Measurements from ENCODE around the gene ALK.

Gene ALK

DNA sequence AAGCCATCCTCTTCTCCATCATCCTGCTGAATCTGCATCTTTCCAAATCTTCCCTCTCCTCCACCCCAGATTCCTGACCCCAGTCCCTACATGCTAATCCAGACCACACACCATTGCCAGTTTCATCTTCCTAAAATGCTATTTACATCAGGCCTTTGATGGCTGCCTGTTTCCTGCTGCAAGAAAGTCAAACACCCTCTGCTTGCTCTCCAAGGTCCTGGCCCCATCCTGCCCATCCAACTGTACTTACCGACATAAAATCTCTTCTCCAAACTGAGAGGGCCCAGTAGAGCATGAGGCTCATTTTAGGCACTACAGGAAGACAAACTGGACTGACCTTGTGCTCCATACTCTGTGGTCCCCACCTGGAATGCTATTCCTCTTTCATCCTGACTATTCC, 19.0 kb downstream of the ALK start:
- DNase-seq (ENCODE audit: low read depth): no peak

DNA sequence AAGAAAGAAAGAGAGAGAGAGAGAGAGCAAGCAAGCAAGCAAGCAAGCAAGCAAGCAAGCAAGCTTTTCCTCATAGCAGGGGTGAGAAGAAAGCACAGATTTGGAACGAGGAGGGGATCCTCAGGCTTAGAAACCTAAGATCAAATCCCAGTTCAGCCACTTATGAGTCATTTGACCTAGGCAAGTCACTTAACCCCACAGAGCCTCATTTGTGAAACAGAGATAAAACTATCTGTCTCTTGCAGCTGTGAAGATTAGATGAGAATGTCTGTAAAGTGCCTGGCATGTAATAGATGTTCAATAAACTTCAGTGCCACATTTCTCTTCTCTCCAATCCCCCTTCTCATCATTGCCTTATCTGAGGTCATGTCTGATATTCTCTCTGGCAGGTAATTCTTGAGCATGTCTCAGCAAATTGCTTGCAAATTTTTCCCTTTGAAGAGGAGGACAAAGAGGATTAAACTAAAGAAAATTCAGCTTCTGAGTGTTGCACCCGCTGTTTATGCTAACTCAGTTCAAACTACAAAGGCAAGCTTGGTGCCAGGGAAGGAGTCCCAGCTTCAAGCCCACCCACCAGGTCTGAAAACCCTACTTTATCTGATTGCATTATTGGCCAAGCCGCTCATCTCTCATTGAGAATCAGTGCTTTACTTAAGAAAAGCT, 20.3 kb downstream of the ALK start:
- DNase-seq (ENCODE audit: low read depth): no peak

DNA sequence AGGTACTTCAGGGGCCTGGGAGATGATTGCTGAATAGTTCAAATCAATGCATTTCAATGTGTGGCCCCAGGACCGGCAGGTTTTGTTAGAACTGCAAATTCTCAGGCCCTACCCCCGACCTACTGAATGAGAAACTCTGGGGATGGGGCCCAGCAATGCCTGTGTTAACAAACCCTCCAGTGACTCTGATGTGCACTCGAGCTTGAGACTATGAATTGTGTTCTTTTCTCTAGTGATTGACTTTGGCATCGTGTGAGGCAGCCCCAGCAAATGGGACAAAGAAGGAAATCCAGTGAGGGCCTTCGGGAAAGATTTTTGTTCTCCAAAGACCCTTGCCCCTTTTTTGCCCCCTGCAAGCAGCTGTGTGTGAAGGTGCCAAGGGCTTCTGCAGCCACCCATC, 22.4 kb downstream of the ALK start:
- no peak for DNase-seq (ENCODE audit: low read depth)

DNA sequence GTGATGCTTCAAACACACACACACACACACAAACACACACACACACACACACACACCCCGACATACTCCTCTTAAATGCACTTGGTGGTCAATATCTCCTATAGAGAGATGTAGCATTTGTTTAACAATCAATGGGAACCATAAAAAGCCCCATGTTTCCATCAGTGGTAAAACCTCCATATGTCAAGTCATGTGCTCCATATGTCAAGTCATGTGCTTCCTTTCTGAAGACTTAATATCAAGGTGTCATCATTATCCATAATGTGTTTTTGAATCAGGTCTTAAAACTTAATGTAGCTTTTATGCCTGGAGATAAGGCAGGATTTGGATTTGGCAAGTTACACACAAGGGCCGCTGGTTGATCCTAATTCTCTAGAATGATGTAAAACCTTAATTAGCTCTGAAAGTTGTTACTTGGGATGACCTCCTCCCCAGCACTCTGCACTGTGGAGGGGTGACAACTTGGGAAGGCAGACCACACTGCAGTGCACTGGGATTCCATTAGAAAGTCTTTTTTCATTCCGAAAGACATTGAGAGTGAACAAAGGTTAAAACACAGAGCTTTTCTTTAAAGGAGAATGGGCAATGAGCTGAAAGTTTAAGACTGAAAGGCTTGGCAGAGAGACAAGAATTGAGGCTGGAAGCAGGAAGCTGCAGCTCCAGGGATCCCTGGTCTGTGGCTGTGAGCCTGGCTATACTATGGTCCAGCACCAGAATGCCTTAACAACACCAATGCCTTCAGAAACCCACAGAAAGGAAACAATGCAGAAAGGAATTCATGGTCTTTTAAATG, 26.4 kb downstream of the ALK start:
- DNase-seq (ENCODE audit: low read depth): no peak

DNA sequence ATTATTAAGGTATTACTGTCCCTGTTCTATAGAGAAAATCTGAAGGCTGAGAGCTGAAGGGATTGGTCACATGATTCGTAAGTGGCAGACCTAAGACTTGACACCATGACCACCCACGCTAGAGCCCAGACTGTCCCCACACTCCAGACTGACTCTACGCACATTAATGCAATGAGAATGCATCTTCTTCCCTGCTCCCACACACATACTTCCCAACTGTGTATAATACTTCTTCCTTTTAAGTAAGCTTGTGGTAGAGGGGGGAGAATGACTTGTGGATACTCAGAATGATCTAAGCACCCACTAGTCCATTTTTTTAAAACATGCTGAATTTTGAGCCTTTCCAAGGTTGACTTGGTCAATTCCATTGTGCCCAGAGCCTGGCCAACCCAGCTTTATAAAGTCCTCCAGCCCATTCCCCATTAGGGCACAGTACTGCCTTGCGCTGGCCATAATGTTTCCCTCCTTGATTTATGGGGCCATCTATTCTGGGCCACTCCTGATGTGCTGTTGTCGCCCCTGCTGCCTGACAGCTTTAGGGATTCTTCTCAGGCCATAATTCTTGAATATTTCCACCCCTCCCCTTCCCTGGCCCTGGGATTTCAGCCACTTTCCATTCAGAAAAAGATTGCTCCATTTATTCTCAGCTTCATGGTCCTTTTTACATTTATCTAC, 28.7 kb downstream of the ALK start:
- DNase-seq (ENCODE audit: low read depth): no peak

DNA sequence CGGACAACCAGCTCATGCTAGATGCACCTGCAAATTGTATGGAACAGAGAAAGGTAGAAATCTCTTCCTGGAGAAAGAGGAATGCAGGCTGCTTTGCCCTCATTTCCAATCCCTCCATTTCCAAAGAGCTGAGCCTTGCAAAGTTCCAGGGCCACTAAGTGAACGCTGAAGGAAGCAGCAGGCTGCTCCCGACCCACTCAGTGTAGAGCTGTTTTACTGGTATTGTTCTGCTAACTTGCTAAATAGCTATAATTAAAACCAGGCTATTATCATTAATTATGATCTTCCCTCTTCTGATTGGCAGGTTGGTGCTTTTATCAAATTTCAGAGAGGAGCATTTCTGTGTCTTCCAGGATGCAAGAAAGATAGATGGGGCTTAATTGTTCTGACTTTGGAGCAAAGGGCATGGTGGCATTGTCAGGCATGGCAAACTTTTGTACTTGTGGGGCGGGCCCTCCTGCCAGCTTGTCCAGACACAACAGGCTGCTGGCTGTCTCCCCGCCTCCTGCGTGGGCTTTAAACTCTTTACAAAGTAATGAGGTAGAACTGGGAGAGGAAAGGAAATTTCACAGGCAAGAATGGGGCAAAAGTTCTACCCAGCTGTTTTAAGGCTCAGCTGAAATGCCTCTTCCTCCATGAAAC, 40.2 kb downstream of the ALK start:
- DNase-seq (ENCODE audit: low read depth): no peak

DNA sequence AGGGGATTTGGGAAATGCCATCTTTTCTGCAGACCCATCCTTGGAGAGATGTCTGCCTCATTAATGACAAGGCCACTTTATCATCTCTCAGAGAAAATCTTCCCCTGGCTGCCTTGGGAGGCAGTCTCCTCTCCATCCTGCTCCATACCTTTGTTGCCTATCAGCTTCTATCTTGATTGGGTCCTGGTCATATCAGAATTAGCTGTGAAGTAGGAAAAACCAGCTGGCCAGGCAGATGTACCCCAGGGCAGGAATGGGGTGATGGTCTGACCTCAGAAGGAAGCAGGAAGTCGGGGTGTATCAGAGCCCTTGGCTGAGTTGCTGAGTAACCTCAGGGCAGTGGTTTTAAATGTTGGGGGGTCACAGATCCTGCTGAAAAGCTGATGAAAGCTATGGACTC, 41.3 kb downstream of the ALK start:
- DNase-seq (ENCODE audit: low read depth): no peak

DNA sequence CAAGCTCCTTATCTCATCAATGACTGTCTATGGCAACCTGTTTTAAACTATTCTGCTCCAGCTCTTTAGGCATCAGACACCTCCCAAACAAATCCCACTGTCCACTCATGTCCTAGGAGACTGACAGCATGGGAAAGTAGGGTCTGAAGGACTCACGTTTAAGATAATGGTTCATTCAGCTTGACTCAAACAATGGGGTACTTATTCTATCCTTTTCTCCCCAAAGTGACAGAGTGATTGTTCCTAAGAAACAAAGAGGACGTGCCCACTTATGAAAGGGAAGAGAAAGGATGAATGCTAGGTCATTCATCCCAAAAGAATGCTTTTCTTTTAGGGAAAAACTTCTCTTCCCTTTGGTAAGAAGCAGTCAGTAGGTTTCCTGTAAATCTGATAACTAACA, 41.9 kb downstream of the ALK start:
- no peak for DNase-seq (ENCODE audit: low read depth)

DNA sequence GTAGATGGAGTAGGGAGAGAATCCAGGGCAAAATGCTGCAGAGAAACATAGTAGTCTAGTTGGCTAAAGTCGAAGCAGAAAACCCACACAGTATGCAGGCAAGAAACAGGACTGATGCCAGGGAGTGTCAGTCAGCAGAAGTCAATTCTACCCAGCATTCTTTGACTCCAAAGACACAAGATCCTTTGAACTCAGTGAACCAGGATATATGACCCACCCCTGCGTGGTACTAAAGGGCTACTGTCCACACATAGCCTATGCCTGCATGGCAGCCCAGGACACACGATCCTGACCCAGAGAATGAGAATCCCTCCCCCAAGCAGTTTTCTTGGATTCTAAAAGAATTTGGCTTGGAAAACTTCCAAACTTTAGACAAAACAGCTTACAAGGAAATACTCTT, 42.5 kb downstream of the ALK start:
- peak; percentile 40 for DNase-seq (ENCODE audit: low read depth)

DNA sequence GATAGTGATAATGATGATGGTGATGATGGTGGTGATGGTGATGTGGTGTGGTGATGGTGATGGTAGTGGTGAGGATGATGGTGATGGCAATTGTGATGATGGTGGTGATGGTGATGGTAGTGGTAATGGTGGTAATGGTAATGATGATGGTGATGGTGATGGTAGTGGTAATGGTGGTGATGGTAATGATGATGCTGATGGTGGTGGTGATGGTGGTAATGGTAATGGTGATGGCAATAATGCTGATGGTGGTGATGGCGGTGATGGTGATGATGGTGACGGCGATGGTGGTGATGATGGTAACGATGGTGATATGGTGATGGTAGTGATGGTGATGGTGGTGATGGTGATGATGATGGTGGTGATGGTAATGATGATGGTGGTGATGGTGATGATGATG, 45.0 kb downstream of the ALK start:
- DNase-seq (ENCODE audit: low read depth): no peak

DNA sequence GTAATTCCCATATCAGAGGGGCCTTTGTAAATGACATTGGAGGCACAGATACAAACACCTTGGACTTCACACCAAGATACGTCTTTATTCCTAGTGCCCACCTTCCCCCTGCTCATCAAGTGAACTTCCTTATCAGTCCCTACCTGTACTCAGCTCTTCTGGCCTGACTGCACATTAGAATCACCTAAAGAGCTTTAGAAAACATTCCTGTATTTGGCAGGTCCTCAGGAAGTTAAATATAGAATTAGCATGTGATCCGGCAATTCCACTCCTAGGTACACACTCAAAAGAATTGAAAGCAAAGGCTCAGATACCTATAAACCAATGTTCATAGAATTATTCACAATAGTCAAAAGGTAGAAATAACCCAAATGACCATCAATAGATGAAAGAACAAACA, 46.6 kb downstream of the ALK start:
- no peak for DNase-seq (ENCODE audit: low read depth)

DNA sequence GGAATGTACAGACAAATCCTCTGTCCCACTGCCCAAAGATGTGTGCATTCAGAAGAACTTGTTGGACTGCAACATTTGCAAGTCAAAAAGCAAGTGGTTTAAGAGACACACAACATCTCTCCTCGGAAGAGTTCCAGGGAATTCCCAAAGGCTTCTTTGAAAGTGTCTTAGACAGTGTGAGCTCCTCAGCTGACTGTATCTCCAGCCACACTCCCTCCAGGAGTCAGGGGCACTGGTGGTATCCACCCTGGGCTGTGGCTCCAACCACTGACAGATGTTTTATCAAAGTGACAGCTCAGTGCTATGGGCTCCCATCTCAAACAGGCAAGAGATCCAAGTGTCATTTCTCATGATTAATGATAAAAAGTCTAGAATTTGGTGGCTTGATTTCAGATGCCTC, 48.5 kb downstream of the ALK start:
- DNase-seq (ENCODE audit: low read depth): no peak

DNA sequence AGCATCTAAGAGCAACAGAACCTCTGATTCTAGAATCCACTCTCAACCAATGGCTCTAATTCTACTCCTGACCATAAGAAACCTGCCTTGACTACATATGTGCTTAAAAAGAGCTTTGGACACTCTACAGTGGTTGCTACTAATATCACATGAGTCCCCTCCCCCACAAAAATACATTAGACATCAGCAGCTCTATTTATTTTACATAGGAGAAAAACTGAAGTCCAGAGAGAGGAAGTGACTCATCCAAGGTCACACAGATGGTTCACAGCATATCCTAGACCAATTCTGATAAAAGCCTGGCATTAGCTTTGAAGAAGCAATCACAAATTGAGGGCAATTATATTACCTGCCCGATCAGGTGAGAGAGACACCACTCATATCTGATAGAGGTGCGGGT, 49.8 kb downstream of the ALK start:
- DNase-seq (ENCODE audit: low read depth): no peak

DNA sequence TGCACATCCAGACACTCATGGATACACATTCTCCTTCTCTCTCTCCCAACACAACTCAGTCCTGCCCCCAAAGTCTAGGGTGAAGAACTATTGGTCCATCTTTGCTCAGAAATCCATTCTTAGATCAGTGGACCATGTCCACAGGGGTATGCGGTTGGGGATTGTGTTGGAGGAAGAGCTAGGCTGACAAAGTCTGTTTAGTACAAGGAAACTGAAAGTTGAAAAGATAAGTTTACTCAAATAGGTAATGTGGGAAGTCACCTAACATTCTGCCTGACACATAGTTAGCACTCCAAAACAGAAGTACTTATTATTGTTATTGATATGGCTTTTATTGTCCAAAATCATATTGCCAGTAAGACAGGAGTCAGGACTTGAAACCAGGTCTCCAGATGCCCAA, 55.9 kb downstream of the ALK start:
- DNase-seq (ENCODE audit: low read depth): no peak

DNA sequence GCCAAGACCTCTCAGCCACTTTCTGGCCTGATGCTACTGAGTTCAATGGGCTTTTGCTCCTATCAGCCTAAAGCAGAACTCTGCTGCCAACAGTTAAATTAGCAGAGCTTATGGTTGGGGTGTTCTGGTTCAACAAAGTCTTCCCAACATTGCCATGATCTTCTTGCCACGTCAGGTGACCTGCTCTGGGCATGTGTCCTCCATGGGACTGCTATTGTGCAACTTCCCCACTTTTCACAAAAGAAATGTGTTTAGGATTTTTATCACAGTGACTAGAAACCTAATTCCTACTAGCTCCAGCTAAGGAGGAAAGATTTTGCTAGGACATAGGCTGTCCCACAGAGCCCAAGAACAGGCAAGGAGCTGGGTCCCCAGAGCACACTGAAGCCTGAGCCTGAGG, 56.4 kb downstream of the ALK start:
- DNase-seq (ENCODE audit: low read depth): no peak

DNA sequence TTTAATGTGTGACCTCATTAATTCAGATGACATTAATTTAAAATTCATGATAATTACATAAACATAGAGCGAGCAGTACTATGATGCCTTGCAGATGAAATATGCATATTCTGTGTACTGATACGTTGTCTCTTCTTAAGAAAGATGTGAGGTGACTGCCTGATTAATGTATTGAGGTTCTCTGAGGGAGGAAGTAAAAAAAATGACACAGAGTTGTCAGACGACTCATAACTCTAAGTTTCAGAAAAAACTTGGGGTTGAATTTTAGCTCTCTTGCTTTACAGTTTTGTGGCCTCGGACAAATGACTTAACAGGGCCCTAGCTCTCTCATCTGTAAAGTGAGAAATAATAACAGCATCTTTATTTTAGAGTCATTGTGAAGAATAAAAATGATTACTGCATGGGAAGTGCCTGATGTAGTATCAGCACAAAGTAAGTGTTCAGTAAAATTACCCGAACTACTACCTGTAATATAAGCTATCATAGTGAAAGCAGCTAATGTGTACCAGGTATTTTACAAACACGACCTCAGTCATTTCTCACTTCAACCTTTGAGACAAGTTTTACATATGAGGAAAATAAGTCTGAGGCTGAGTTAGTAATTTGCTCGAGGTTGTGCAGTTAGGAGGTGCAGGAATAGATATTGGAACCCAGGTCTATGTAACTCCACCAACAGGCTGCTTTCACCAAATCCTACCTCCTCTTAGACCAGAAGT, 65.3 kb downstream of the ALK start:
- DNase-seq (ENCODE audit: low read depth): no peak

DNA sequence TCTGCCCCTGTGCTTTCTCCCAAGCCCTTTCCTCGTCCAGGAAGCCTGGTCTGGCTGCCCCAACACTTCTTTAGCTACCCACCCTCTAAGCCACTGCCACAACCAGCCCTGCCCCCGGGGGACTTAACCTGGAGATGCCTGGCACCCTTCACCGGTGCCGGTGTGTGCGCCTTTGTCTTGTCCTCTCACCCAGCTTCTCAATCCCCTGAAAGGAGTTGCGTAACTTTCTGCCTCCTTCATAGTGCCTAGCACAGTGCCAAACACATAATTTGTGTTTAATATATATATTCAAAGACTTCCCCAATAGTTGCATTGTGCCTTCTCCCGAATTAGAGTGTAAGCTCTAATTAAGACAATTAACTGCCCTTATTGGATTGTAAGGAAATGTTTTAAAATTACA, 70.6 kb downstream of the ALK start:
- no peak for DNase-seq (ENCODE audit: low read depth)

DNA sequence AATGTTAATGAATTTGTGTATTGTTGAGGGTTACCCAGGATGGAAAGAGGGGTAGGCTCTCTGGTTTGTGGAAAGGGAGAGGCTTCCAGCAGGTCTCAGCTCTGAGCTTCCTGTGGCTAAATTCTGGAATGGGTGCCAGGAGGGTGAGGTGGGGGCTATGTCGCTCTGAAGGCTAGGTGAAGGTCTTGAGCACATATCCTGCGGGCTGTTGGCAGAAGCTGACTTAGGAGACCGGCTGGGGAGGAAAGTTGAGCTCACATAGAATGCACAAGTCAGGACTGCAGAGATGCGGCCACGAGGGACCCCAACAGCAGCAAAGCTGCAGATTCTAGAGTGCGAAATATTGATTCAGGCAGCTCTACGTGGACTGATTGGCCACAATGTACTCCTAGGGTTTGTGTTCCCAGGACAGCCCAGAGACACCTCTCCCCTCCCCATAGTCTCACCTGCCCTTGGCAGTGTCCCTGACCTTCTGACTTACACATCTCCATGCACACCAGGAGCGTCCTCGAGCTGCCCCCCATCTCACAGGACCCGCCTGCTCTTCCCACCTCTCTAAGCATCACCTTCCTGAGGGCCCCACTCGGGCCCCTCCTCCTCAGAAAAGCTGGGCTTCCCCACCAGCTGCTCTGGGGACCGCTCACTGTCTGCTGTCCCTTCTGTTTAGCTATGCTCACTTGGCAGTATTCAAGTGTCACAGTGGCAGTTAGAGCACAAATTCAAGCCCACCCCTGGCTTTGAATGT, 72.6 kb downstream of the ALK start:
- no peak for DNase-seq (ENCODE audit: low read depth)

DNA sequence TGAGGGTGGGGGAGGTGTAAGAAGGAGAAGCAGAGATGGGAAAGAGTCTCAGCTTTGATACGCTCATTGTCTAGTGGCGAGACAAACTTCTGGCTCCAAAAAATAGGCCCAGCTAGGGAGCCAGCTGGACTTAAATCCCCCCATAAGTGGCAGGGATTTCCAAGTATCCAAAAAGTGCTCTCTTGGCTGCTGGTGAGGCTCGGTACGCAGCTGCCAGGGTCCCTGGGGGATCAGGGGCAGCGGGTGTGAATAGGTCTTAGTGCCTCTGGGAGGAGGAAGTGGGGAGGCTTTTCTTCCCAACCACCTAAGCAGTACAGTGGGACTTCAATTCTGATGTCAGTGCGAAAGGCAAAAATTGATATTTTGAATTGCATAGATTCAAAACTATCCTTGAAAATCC, 73.5 kb downstream of the ALK start:
- DNase-seq (ENCODE audit: low read depth): no peak

DNA sequence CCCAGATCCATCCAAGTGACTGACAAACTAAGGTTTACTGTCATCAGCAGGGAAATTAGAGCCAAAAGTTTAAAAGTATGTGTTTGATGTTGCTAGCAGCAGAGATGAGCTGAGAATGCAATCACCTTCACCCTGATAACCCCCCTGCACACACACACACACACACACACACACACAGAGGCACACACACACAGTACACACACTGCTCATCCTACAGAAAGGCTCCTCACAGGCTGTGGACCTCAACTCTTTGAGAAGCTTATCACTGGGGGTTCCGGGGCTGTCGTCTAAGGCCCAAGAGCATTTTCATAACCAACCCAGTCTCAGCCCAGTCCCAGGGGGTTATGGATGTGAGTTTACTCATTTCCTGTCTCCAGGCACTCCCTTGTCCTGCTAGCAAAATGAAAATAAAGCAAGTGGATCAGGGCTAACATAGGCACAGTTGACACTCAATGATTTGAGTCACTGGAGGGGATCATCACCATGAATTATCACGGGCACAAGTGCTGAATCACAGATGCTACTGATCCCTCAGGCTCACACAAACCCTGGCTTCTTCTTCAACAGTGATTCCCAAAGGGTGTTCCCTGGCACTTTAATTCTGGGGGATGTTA, 76.6 kb downstream of the ALK start:
- no peak for DNase-seq (ENCODE audit: low read depth)

DNA sequence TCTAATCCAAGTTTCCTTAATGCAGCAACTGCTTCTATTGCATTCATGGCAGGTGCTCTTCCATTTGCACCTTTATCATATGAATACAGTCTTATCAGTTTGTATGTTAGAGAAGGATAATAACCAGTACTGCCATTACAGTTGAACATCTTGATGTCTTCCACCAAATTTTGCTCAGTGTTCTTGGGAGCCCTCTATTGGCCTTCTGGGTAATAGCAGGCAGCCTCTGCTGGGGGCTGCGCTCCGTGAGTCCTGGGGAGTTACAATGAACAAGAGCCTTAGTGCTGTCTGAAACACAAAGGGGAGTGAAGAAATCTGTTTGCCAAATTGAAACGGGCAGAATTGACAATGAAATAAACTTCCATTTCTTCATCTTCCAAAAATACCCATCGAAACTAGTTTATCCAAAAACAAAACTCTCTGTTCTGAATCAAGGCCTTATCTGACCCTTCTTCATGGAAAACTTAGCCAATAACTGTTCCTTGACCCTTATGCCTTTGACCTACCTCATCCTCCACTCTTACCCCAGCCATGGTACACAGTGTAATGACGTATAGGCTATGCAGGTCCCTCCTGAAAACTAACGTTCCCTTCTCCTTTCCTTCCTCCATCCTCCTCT, 79.9 kb downstream of the ALK start:
- DNase-seq (ENCODE audit: low read depth): no peak
